GM19351 (cell line): ENCODE data around the gene TUBA3D.
A peak's percentile ranks its signal among the peaks of the same experiment; 100 is the strongest.
"Not testable (repeated sequence)": the region's sequence is repeated elsewhere in the genome, so short reads cannot be mapped to it uniquely, and the experiment has no call there.

Experiments
- ATAC-seq: cut with Tn5 transposase; IDR thresholded peaks from one replicate; pipeline ENCODE4 v1.9.1; 2021; ENCODE audit warnings: mild to moderate bottlenecking, moderate library complexity; ENCODE audit not compliant: unreplicated experiment

Gene TUBA3D

GRCh38 chr2:131475831-131476230, at the start of gene TUBA3D:
TUBA3D (plus strand) TSS chr2:131476119; CDS start chr2:131476200, 81 bp downstream.
- ATAC-seq = no peak

GRCh38 chr2:131426727-131427126, 49.2 kb upstream of the TUBA3D start:
- peak; percentile 71 for ATAC-seq

- ATAC-seq = no peak
Observed at GRCh38 chr2:131431336-131431735, 44.6 kb upstream of the TUBA3D start.

- peak; percentile 97 for ATAC-seq
Observed at GRCh38 chr2:131440742-131441468, 35.0 kb upstream of the TUBA3D start.

GRCh38 chr2:131444736-131445514, 31.0 kb upstream of the TUBA3D start:
- ATAC-seq = not testable (repeated sequence)

- not testable (repeated sequence) for ATAC-seq
Observed at GRCh38 chr2:131445515-131445797, 30.5 kb upstream of the TUBA3D start.

GRCh38 chr2:131445896-131446295, 30.0 kb upstream of the TUBA3D start:
- no peak for ATAC-seq

- ATAC-seq = not testable (repeated sequence)
Observed at GRCh38 chr2:131447981-131448380, 27.9 kb upstream of the TUBA3D start.

- ATAC-seq = peak; percentile 92
Observed at GRCh38 chr2:131451265-131451949, 24.5 kb upstream of the TUBA3D start.

GRCh38 chr2:131454914-131455313, 21.0 kb upstream of the TUBA3D start:
- not testable (repeated sequence) for ATAC-seq

GRCh38 chr2:131467722-131468121, 8.2 kb upstream of the TUBA3D start:
- ATAC-seq = not testable (repeated sequence)

- ATAC-seq = not testable (repeated sequence)
Observed at GRCh38 chr2:131470944-131471343, 5.0 kb upstream of the TUBA3D start.

GRCh38 chr2:131471624-131472023, 4.3 kb upstream of the TUBA3D start:
- not testable (repeated sequence) for ATAC-seq

- ATAC-seq = not testable (repeated sequence)
Observed at GRCh38 chr2:131473266-131473665, 2.7 kb upstream of the TUBA3D start.

GRCh38 chr2:131476363-131476762, 444 bp downstream of the TUBA3D start:
- not testable (repeated sequence) for ATAC-seq

- ATAC-seq = not testable (repeated sequence)
Observed at GRCh38 chr2:131477227-131477626, 1.3 kb downstream of the TUBA3D start.

- ATAC-seq = not testable (repeated sequence)
Observed at GRCh38 chr2:131478074-131478849, 2.3 kb downstream of the TUBA3D start.

GRCh38 chr2:131478850-131479461, 3.0 kb downstream of the TUBA3D start:
- ATAC-seq = not testable (repeated sequence)

GRCh38 chr2:131480351-131480750, 4.4 kb downstream of the TUBA3D start:
- ATAC-seq = not testable (repeated sequence)

- ATAC-seq = not testable (repeated sequence)
Observed at GRCh38 chr2:131482506-131483155, 6.7 kb downstream of the TUBA3D start.
